Measurements from ENCODE around the gene RECQL5.

Gene RECQL5

GRCh38 chr17:75666959-75667790, at the start of gene RECQL5, which contains the start of gene SAP30BP:
Gene RECQL5 (minus strand): TSS chr17:75667154. CDS start chr17:75666557, 597 bp downstream.
Gene SAP30BP (plus strand): TSS chr17:75667338. CDS start chr17:75667373, 35 bp downstream.
- DNase-seq: peak; percentile 85

GRCh38 chr17:75712446-75712845, 45.5 kb upstream of the RECQL5 start:
- no peak for DNase-seq

- DNase-seq: no peak
These were observed 40.2 kb upstream of the RECQL5 start for GRCh38 chr17:75707079-75707571.

GRCh38 chr17:75706042-75706728, 39.2 kb upstream of the RECQL5 start:
- no peak for DNase-seq

GRCh38 chr17:75704963-75705875, 38.3 kb upstream of the RECQL5 start:
- no peak for DNase-seq

GRCh38 chr17:75703591-75703990, 36.6 kb upstream of the RECQL5 start:
- DNase-seq: no peak

- no peak for DNase-seq
These were observed 36.2 kb upstream of the RECQL5 start for GRCh38 chr17:75703191-75703590.

GRCh38 chr17:75701288-75701687, 34.3 kb upstream of the RECQL5 start:
- no peak for DNase-seq

- DNase-seq: no peak
These were observed 31.7 kb upstream of the RECQL5 start for GRCh38 chr17:75698659-75699058.

- DNase-seq: no peak
These were observed 30.8 kb upstream of the RECQL5 start for GRCh38 chr17:75697651-75698291.

GRCh38 chr17:75695830-75696271, 28.9 kb upstream of the RECQL5 start:
- DNase-seq: no peak

- no peak for DNase-seq
These were observed 28.3 kb upstream of the RECQL5 start for GRCh38 chr17:75695141-75695829.

- DNase-seq: no peak
These were observed 27.6 kb upstream of the RECQL5 start for GRCh38 chr17:75694536-75694935.

- DNase-seq: peak; percentile 90
These were observed 26.8 kb upstream of the RECQL5 start for GRCh38 chr17:75693500-75694481.

GRCh38 chr17:75692976-75693375, 26.0 kb upstream of the RECQL5 start:
- no peak for DNase-seq

GRCh38 chr17:75691801-75692626, 25.1 kb upstream of the RECQL5 start:
- DNase-seq: no peak

GRCh38 chr17:75691371-75691791, 24.4 kb upstream of the RECQL5 start:
- no peak for DNase-seq

GRCh38 chr17:75689441-75689873, 22.5 kb upstream of the RECQL5 start:
- DNase-seq: peak; percentile 35

GRCh38 chr17:75688209-75688825, 21.4 kb upstream of the RECQL5 start:
- DNase-seq: no peak
